WTC11 (cell line): ENCODE results near the gene VGLL3.

Experiments
- ZNF416 ChIP-seq: fragments of 250-450 bp; sonication (Bioruptor Pico); IDR thresholded peaks from 2 replicates; pipeline ENCODE4 v1.9.0; 2021; ENCODE audit warnings: mild to moderate bottlenecking, inconsistent platforms
- TF ChIP-seq, protein P1 (sequence below): fragments of 200-600 bp; IDR thresholded peaks from 2 replicates; pipeline ENCODE4 v1.8.0; 2022; ENCODE audit warnings: antibody characterized with exemption

DNA sequence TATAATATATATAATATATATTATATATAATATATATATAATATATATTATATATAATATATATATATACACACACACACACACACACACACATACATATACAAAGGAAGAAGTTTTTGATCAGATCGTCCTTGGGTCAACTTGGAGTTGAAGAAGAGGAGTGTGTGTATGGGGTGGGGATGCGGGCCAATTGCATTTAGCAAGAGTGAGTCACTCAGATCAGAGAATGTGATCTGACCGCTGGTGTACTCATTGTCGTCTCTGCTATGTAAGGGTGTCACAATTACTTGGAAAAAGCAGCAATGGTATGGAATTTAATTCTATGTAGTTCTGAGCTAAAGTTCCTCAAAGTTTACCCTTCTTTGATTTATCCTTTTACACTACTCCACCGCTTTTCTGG, 4.6 kb upstream of the VGLL3 start:
- TF ChIP-seq, protein P1, sequence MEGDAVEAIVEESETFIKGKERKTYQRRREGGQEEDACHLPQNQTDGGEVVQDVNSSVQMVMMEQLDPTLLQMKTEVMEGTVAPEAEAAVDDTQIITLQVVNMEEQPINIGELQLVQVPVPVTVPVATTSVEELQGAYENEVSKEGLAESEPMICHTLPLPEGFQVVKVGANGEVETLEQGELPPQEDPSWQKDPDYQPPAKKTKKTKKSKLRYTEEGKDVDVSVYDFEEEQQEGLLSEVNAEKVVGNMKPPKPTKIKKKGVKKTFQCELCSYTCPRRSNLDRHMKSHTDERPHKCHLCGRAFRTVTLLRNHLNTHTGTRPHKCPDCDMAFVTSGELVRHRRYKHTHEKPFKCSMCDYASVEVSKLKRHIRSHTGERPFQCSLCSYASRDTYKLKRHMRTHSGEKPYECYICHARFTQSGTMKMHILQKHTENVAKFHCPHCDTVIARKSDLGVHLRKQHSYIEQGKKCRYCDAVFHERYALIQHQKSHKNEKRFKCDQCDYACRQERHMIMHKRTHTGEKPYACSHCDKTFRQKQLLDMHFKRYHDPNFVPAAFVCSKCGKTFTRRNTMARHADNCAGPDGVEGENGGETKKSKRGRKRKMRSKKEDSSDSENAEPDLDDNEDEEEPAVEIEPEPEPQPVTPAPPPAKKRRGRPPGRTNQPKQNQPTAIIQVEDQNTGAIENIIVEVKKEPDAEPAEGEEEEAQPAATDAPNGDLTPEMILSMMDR = no peak
- TF ChIP-seq ZNF416 (CRISPR knock-in tag) = no peak
